ENCODE measurements around the gene RNASEH1.

DNA sequence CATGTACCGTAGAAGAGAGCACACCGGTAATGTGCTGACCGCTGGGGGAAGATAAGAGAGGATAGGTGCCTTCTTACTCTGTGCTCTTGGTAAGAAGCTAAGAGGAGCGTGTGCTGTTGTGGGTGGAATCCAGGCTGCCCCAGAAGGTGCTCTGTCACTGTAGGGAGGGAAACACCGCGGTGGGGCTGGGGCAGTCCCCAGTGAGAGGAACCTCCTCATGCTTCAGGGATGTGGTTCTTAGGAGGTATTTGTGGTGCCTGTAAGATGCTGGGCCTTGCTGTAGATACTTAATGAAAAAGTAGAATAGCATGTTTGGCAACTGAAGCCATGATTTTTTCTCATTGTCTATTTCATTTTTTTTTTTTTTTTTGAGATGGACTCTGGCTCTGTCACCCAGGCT lies 37.9 kb upstream of the RNASEH1 start:
- TF ChIP-seq YY1 (IDR thresholded peaks at IDR 0.05; ENCODE audit: low read depth, low read length), result no peak
- TF ChIP-seq POLR2A (IDR thresholded peaks at IDR 0.05; ENCODE audit: control extremely low read depth in 1 of 2, low read depth in 2 of 2, low read length in 2 of 2), result no peak
- TF ChIP-seq, protein P1, sequence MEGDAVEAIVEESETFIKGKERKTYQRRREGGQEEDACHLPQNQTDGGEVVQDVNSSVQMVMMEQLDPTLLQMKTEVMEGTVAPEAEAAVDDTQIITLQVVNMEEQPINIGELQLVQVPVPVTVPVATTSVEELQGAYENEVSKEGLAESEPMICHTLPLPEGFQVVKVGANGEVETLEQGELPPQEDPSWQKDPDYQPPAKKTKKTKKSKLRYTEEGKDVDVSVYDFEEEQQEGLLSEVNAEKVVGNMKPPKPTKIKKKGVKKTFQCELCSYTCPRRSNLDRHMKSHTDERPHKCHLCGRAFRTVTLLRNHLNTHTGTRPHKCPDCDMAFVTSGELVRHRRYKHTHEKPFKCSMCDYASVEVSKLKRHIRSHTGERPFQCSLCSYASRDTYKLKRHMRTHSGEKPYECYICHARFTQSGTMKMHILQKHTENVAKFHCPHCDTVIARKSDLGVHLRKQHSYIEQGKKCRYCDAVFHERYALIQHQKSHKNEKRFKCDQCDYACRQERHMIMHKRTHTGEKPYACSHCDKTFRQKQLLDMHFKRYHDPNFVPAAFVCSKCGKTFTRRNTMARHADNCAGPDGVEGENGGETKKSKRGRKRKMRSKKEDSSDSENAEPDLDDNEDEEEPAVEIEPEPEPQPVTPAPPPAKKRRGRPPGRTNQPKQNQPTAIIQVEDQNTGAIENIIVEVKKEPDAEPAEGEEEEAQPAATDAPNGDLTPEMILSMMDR (IDR thresholded peaks at IDR 0.05; ENCODE audit: control extremely low read depth in 1 of 3, insufficient read depth in 1 of 3, low read depth in 1 of 3, low read length in 3 of 3), result no peak
- no peak for TF ChIP-seq RAD21 (IDR thresholded peaks at IDR 0.05 in 1 of 2, conservative IDR thresholded peaks at IDR 0.05 in 1 of 2; ENCODE audit: low read depth in 2 of 2, low read length in 2 of 2)
- TF ChIP-seq SIX5 (IDR thresholded peaks at IDR 0.05; ENCODE audit: low read depth, low read length), result no peak
- TF ChIP-seq, protein P2, sequence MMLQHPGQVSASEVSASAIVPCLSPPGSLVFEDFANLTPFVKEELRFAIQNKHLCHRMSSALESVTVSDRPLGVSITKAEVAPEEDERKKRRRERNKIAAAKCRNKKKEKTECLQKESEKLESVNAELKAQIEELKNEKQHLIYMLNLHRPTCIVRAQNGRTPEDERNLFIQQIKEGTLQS (IDR thresholded peaks at IDR 0.05; ENCODE audit: insufficient read depth, low read depth, low read length), result no peak
- no peak for TF ChIP-seq TCF12 (IDR thresholded peaks at IDR 0.05; ENCODE audit: low read depth, low read length)
- no peak for TF ChIP-seq GABPA (IDR thresholded peaks at IDR 0.05; ENCODE audit: borderline replicate concordance, insufficient read depth, low read length)
- TF ChIP-seq JUN (IDR thresholded peaks at IDR 0.05; ENCODE audit: low read depth, low read length), result no peak
- TF ChIP-seq, protein P3, sequence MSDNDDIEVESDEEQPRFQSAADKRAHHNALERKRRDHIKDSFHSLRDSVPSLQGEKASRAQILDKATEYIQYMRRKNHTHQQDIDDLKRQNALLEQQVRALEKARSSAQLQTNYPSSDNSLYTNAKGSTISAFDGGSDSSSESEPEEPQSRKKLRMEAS (IDR thresholded peaks at IDR 0.05), result no peak

Measured in H1 (cell line).